Left kidney (tissue), 8 donors: ENCODE measurements around the gene CCDC197. TPM values are rescaled to one million over a fixed set of nuclear protein-coding genes. Genes with fewer than 3 reads are reported as not detected.

Experiments used
- DNase-seq: peaks from one replicate; pipeline ENCODE4 v3.0.0-alpha.2; 2013
- long read RNA-seq, 8 donors: transcript quantifications; one replicate each; lab custom pipeline, GENCODE V29; 2026
- polyA plus RNA-seq: library from polyadenylated mRNA; unstranded; fragments of 120-200 nt; gene quantifications from one replicate; pipeline ENCODE4 v1.2.1, GENCODE V29; 2013; ENCODE audit not compliant: insufficient read length

CCDC197 gene
- polyA plus RNA-seq = not detected
- long read RNA-seq, donor 1 = 0 reads
- long read RNA-seq, donor 2 = 0 reads
- long read RNA-seq, donor 3 = 0 reads
- long read RNA-seq, donor 4 = 0 reads
- long read RNA-seq, donor 5 = 0 reads
- long read RNA-seq, donor 6 = 0 reads
- long read RNA-seq, donor 7 = 0 reads
- long read RNA-seq, donor 8 = 0 reads

- no peak for DNase-seq
Measured at GRCh38 chr14:93997082-93997481, at the start of gene CCDC197. Gene CCDC197, plus strand, starts transcription at chr14:93997301. Its CDS starts 831 bp downstream, at chr14:93998132.

- no peak for DNase-seq
Measured at GRCh38 chr14:93949511-93950075, 47.5 kb upstream of the CCDC197 start.

GRCh38 chr14:93950948-93951634 is 46.0 kb upstream of the CCDC197 start:
- DNase-seq = no peak

- no peak for DNase-seq
Measured at GRCh38 chr14:93951635-93952540, 45.2 kb upstream of the CCDC197 start.

- no peak for DNase-seq
Measured at GRCh38 chr14:93952829-93953228, 44.3 kb upstream of the CCDC197 start.

- no peak for DNase-seq
Measured at GRCh38 chr14:93953263-93953662, 43.8 kb upstream of the CCDC197 start.

- no peak for DNase-seq
Measured at GRCh38 chr14:93953739-93954515, 43.2 kb upstream of the CCDC197 start.

- no peak for DNase-seq
Measured at GRCh38 chr14:93954516-93954830, 42.6 kb upstream of the CCDC197 start.

- no peak for DNase-seq
Measured at GRCh38 chr14:93954900-93955849, 41.9 kb upstream of the CCDC197 start.

- no peak for DNase-seq
Measured at GRCh38 chr14:93955850-93956481, 41.1 kb upstream of the CCDC197 start.

GRCh38 chr14:93956514-93957332 is 40.4 kb upstream of the CCDC197 start:
- no peak for DNase-seq

GRCh38 chr14:93957333-93957710 is 39.8 kb upstream of the CCDC197 start:
- DNase-seq = no peak

- no peak for DNase-seq
Measured at GRCh38 chr14:93957751-93958566, 39.1 kb upstream of the CCDC197 start.

- DNase-seq = no peak
Measured at GRCh38 chr14:93958567-93959238, 38.4 kb upstream of the CCDC197 start.

GRCh38 chr14:93959239-93960107 is 37.6 kb upstream of the CCDC197 start:
- no peak for DNase-seq

GRCh38 chr14:93960108-93960475 is 37.0 kb upstream of the CCDC197 start:
- DNase-seq = no peak
